ENCODE measurements around the gene SLC26A2.

Gene SLC26A2

GRCh38 chr5:149916334-149917072 lies 44.1 kb upstream of the SLC26A2 start:
- DNase-seq: no peak
- H3K27me3 ChIP-seq (replicated peaks in 2 of 5; ENCODE audit: control insufficient read depth in 4 of 5, insufficient read depth in 5 of 5, low read length in 4 of 5): no peaks in the 10 kb centered on the region
- 97% methylated on average over 6 of the region's 7 CpGs for WGBS (ENCODE audit: insufficient coverage)
- POLR2A ChIA-PET: no interaction called here
- no peaks in the 10 kb centered on the region for H3K9me3 ChIP-seq (ENCODE audit: control extremely low read depth in 1 of 5, control insufficient read depth in 4 of 5, insufficient read depth in 2 of 5, low read depth in 1 of 5, low read length in 4 of 5)
- H3K4me1 ChIP-seq (ENCODE audit: control extremely low read depth in 1 of 4, control insufficient read depth in 4 of 4, insufficient read depth in 4 of 4, low read length in 3 of 4): peaks cover 0 to 9% (median 6%) of the 10 kb centered on the region in 4 experiments
- no peaks in the 10 kb centered on the region for H3K36me3 ChIP-seq (ENCODE audit: control insufficient read depth in 4 of 4, insufficient read depth in 4 of 4, low read length in 3 of 4)
- H3K27ac ChIP-seq (ENCODE audit: insufficient read depth in 1 of 2, low read depth in 1 of 2, low read length in 2 of 2, poor library complexity in 1 of 2, severe bottlenecking in 2 of 2): no peak overlapping the region
- no peak overlapping the region for H3K4me3 ChIP-seq (ENCODE audit: control insufficient read depth in 1 of 7, extremely low read depth in 1 of 7, insufficient read depth in 4 of 7, low read depth in 2 of 7, low read length in 6 of 7)
- CTCF ChIA-PET: interaction anchor here (0.5 to 1.4 kb wide), 3 partner anchors 11 to 22 kb away, joined by 3 to 4 read pairs (median 3); no protein-coding TSS in a partner anchor

- ChIA-PET POLR2A (no interaction called here), CTCF (interaction anchor here (0.8 to 1.4 kb wide), 3 partner anchors 9 to 10 kb away, joined by 3 read pairs; no protein-coding TSS in a partner anchor)
- Histone ChIP-seq H3K27me3 (replicated peaks in 2 of 5; ENCODE audit: control insufficient read depth in 4 of 5, insufficient read depth in 5 of 5, low read length in 4 of 5) (no peaks in the 10 kb centered on the region), H3K27ac (ENCODE audit: insufficient read depth in 1 of 2, low read depth in 1 of 2, low read length in 2 of 2, poor library complexity in 1 of 2, severe bottlenecking in 2 of 2) (no peak overlapping the region), H3K36me3 (ENCODE audit: control insufficient read depth in 4 of 4, insufficient read depth in 4 of 4, low read length in 3 of 4) (no peaks in the 10 kb centered on the region), H3K9me3 (ENCODE audit: control extremely low read depth in 1 of 5, control insufficient read depth in 4 of 5, insufficient read depth in 2 of 5, low read depth in 1 of 5, low read length in 4 of 5) (no peaks in the 10 kb centered on the region), H3K4me1 (ENCODE audit: control extremely low read depth in 1 of 4, control insufficient read depth in 4 of 4, insufficient read depth in 4 of 4, low read length in 3 of 4) (peaks cover 0 to 9% (median 6%) of the 10 kb centered on the region in 4 experiments), H3K4me3 (ENCODE audit: control insufficient read depth in 1 of 7, extremely low read depth in 1 of 7, insufficient read depth in 4 of 7, low read depth in 2 of 7, low read length in 6 of 7) (no peak overlapping the region)
- no peak for DNase-seq
- 100% methylated on average over 2 of the region's 6 CpGs for WGBS (ENCODE audit: insufficient coverage)
Measured at GRCh38 chr5:149917073-149917676, 43.4 kb upstream of the SLC26A2 start.

DNA sequence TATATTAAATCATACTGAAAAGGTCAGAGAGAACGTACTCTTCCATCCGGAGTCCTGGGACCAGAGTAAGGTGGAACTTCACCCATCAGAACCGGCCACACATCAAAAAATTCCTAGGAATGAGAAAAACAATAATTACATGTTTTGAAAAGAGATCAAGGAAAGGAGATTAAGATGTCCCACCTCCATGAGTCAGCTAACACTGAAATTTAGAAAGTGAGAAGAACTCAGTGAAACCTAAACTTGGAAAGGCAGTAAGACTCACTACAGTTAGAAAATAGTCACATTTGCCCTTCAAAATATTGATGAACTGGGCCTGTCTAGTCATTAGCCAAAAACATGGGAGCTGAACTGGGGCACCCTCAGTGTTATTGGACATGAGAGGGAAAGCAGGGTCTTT lies 39.0 kb upstream of the SLC26A2 start:
- Histone ChIP-seq H3K9me3 (ENCODE audit: control extremely low read depth in 1 of 5, control insufficient read depth in 4 of 5, insufficient read depth in 2 of 5, low read depth in 1 of 5, low read length in 4 of 5) (no peaks in the 10 kb centered on the region), H3K4me1 (ENCODE audit: control extremely low read depth in 1 of 4, control insufficient read depth in 4 of 4, insufficient read depth in 4 of 4, low read length in 3 of 4) (no peaks in the 10 kb centered on the region), H3K27me3 (replicated peaks in 2 of 5; ENCODE audit: control insufficient read depth in 4 of 5, insufficient read depth in 5 of 5, low read length in 4 of 5) (no peaks in the 10 kb centered on the region), H3K36me3 (ENCODE audit: control insufficient read depth in 4 of 4, insufficient read depth in 4 of 4, low read length in 3 of 4) (no peaks in the 10 kb centered on the region), H3K4me3 (ENCODE audit: control insufficient read depth in 1 of 7, extremely low read depth in 1 of 7, insufficient read depth in 4 of 7, low read depth in 2 of 7, low read length in 6 of 7) (no peak overlapping the region), H3K27ac (ENCODE audit: insufficient read depth in 1 of 2, low read depth in 1 of 2, low read length in 2 of 2, poor library complexity in 1 of 2, severe bottlenecking in 2 of 2) (no peak overlapping the region)
- WGBS (ENCODE audit: insufficient coverage): 80% methylated on average over 1 of the region's 3 CpGs
- DNase-seq: no peak
- POLR2A ChIA-PET: no interaction called here
- CTCF ChIA-PET: interaction anchor here (0.9 to 1.1 kb wide), 2 partner anchors 12 to 13 kb away, joined by 3 read pairs; no protein-coding TSS in a partner anchor

DNA sequence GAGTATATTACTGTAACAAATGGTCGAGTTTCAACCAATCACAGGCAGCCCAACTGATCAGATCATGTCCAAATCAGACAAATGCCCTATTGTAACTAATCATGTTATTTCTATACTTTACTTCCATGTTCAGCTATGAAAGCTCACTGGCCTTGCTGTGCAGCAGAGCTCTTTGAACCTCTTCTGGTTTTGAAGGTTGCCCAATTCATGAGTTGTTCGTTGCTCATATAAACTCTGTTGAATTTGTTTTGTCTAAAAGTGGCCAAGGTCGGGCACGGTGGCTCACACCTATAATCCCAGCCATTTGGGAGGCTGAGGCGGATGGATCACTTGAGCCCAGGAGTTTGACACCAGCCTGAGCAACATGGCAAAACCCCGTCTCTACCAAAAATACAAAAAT lies 37.6 kb upstream of the SLC26A2 start:
- POLR2A ChIA-PET: no interaction called here
- CTCF ChIA-PET: interaction anchor here (0.7 kb wide), 1 partner anchor 30 kb away, joined by 3 read pairs; no protein-coding TSS in a partner anchor
- WGBS (ENCODE audit: insufficient coverage): 97% methylated on average over 6 of the region's 6 CpGs

GRCh38 chr5:149924486-149924885 lies 36.1 kb upstream of the SLC26A2 start:
- 95% methylated on average over 3 of the region's 5 CpGs for WGBS (ENCODE audit: insufficient coverage)
- H3K27ac ChIP-seq (ENCODE audit: insufficient read depth in 1 of 2, low read depth in 1 of 2, low read length in 2 of 2, poor library complexity in 1 of 2, severe bottlenecking in 2 of 2): no peak overlapping the region
- POLR2A ChIA-PET: no interaction called here
- no peaks in the 10 kb centered on the region for H3K27me3 ChIP-seq (replicated peaks in 2 of 5; ENCODE audit: control insufficient read depth in 4 of 5, insufficient read depth in 5 of 5, low read length in 4 of 5)
- H3K4me1 ChIP-seq (ENCODE audit: control extremely low read depth in 1 of 4, control insufficient read depth in 4 of 4, insufficient read depth in 4 of 4, low read length in 3 of 4): no peaks in the 10 kb centered on the region
- no peak for DNase-seq
- CTCF ChIA-PET: interaction anchor here (1.0 kb wide), 1 partner anchor 72 kb away, joined by 4 read pairs; no protein-coding TSS in a partner anchor
- H3K36me3 ChIP-seq (ENCODE audit: control insufficient read depth in 4 of 4, insufficient read depth in 4 of 4, low read length in 3 of 4): no peaks in the 10 kb centered on the region
- no peaks in the 10 kb centered on the region for H3K9me3 ChIP-seq (ENCODE audit: control extremely low read depth in 1 of 5, control insufficient read depth in 4 of 5, insufficient read depth in 2 of 5, low read depth in 1 of 5, low read length in 4 of 5)
- H3K4me3 ChIP-seq (ENCODE audit: control insufficient read depth in 1 of 7, extremely low read depth in 1 of 7, insufficient read depth in 4 of 7, low read depth in 2 of 7, low read length in 6 of 7): no peak overlapping the region

More for the DNA sequence above, 37.6 kb upstream of the SLC26A2 start:
- no peak overlapping the region for H3K4me3 ChIP-seq (ENCODE audit: control insufficient read depth in 1 of 7, extremely low read depth in 1 of 7, insufficient read depth in 4 of 7, low read depth in 2 of 7, low read length in 6 of 7)
- no peaks in the 10 kb centered on the region for H3K27me3 ChIP-seq (replicated peaks in 2 of 5; ENCODE audit: control insufficient read depth in 4 of 5, insufficient read depth in 5 of 5, low read length in 4 of 5)
- no peaks in the 10 kb centered on the region for H3K36me3 ChIP-seq (ENCODE audit: control insufficient read depth in 4 of 4, insufficient read depth in 4 of 4, low read length in 3 of 4)
- no peak overlapping the region for H3K27ac ChIP-seq (ENCODE audit: insufficient read depth in 1 of 2, low read depth in 1 of 2, low read length in 2 of 2, poor library complexity in 1 of 2, severe bottlenecking in 2 of 2)
- no peaks in the 10 kb centered on the region for H3K4me1 ChIP-seq (ENCODE audit: control extremely low read depth in 1 of 4, control insufficient read depth in 4 of 4, insufficient read depth in 4 of 4, low read length in 3 of 4)
- H3K9me3 ChIP-seq (ENCODE audit: control extremely low read depth in 1 of 5, control insufficient read depth in 4 of 5, insufficient read depth in 2 of 5, low read depth in 1 of 5, low read length in 4 of 5): no peaks in the 10 kb centered on the region
- DNase-seq: no peak

GRCh38 chr5:149930043-149930748 lies 30.4 kb upstream of the SLC26A2 start:
- H3K9me3 ChIP-seq (ENCODE audit: control extremely low read depth in 1 of 5, control insufficient read depth in 4 of 5, insufficient read depth in 2 of 5, low read depth in 1 of 5, low read length in 4 of 5): no peaks in the 10 kb centered on the region
- WGBS (ENCODE audit: insufficient coverage): 85% methylated on average over 6 of the region's 6 CpGs
- POLR2A ChIA-PET: no interaction called here
- CTCF ChIA-PET: interaction anchor here (1.3 kb wide), 1 partner anchor 19 kb away, joined by 4 read pairs; no protein-coding TSS in a partner anchor
- H3K4me1 ChIP-seq (ENCODE audit: control extremely low read depth in 1 of 4, control insufficient read depth in 4 of 4, insufficient read depth in 4 of 4, low read length in 3 of 4): no peaks in the 10 kb centered on the region
- peaks cover 0 to 6% (median 0%) of the 10 kb centered on the region in 5 experiments for H3K27me3 ChIP-seq (replicated peaks in 2 of 5; ENCODE audit: control insufficient read depth in 4 of 5, insufficient read depth in 5 of 5, low read length in 4 of 5)
- H3K36me3 ChIP-seq (ENCODE audit: control insufficient read depth in 4 of 4, insufficient read depth in 4 of 4, low read length in 3 of 4): no peaks in the 10 kb centered on the region
- H3K27ac ChIP-seq (ENCODE audit: insufficient read depth in 1 of 2, low read depth in 1 of 2, low read length in 2 of 2, poor library complexity in 1 of 2, severe bottlenecking in 2 of 2): peak overlapping the region in 1 of 2 experiments; percentile 28
- DNase-seq: no peak
- no peak overlapping the region for H3K4me3 ChIP-seq (ENCODE audit: control insufficient read depth in 1 of 7, extremely low read depth in 1 of 7, insufficient read depth in 4 of 7, low read depth in 2 of 7, low read length in 6 of 7)
